H9 (cell line): Measurements from ENCODE around the gene RCAN2. TPM values are rescaled to one million over a fixed set of nuclear protein-coding genes. Genes with fewer than 3 reads are reported as not detected.

Experiments
- DNase-seq: peaks from one replicate; pipeline ENCODE4 v3.0.0-alpha.2; 2017
- H2AFZ ChIP-seq: one replicate; pipeline ENCODE4 v1.6.1; 2013; ENCODE audit warnings: mild to moderate bottlenecking, low read length, control low read depth, moderate library complexity
- H2AK5ac ChIP-seq: 2 replicates; pipeline ENCODE4 v1.6.1; 2013; ENCODE audit warnings: low read length, control low read depth, mixed read lengths; ENCODE audit not compliant: insufficient read length
- H2BK120ac ChIP-seq: one replicate; pipeline ENCODE4 v1.6.1; 2013; ENCODE audit warnings: low read depth, mild to moderate bottlenecking, low read length, control low read depth, inconsistent platforms; ENCODE audit not compliant: poor library complexity, severe bottlenecking
- H2BK12ac ChIP-seq: 2 replicates; pipeline ENCODE4 v1.6.1; 2013; ENCODE audit warnings: low read length, control low read depth, mixed read lengths, low read depth; ENCODE audit not compliant: insufficient read length
- H2BK15ac ChIP-seq: 2 replicates; pipeline ENCODE4 v1.6.1; 2013; ENCODE audit warnings: low read depth, low read length, control low read depth
- H2BK20ac ChIP-seq: one replicate; pipeline ENCODE4 v1.6.1; 2013; ENCODE audit warnings: low read depth, mild to moderate bottlenecking, low read length, control low read depth, inconsistent platforms; ENCODE audit not compliant: poor library complexity, severe bottlenecking
- H2BK5ac ChIP-seq: 2 replicates; pipeline ENCODE4 v1.6.1; 2013; ENCODE audit warnings: low read length, control low read depth, mixed read lengths; ENCODE audit not compliant: insufficient read length
- H3K14ac ChIP-seq: 2 replicates; pipeline ENCODE4 v1.6.1; 2013; ENCODE audit warnings: low read length, control low read depth; ENCODE audit not compliant: insufficient read depth
- H3K18ac ChIP-seq: 2 replicates; pipeline ENCODE4 v1.6.1; 2013; ENCODE audit warnings: low read depth, mild to moderate bottlenecking, mixed read lengths, low read length, control low read depth; ENCODE audit not compliant: insufficient read length
- H3K23ac ChIP-seq: 2 replicates; pipeline ENCODE4 v1.6.1; 2013; ENCODE audit warnings: low read length, control low read depth, mixed read lengths, low read depth; ENCODE audit not compliant: insufficient read length
- H3K23me2 ChIP-seq: 2 replicates; pipeline ENCODE4 v1.6.1; 2013; ENCODE audit warnings: low read depth, mild to moderate bottlenecking, mixed read lengths, low read length, control low read depth; ENCODE audit not compliant: insufficient read length, poor library complexity, severe bottlenecking
- H3K27ac ChIP-seq: 2 replicates; pipeline ENCODE4 v1.5.1; 2013; ENCODE audit warnings: low read length, control low read depth, mixed read lengths, low read depth; ENCODE audit not compliant: insufficient read length
- H3K27me3 ChIP-seq: 2 replicates; pipeline ENCODE4 v1.6.1; 2013; ENCODE audit warnings: low read length, control low read depth, inconsistent platforms; ENCODE audit not compliant: insufficient read depth
- H3K4ac ChIP-seq: 2 replicates; pipeline ENCODE4 v1.6.1; 2013; ENCODE audit warnings: low read depth, mild to moderate bottlenecking, control low read depth, inconsistent platforms, low read length, moderate library complexity
- H3K4me1 ChIP-seq: 2 replicates; pipeline ENCODE4 v1.6.1; 2013; ENCODE audit warnings: low read length, control low read depth, inconsistent platforms; ENCODE audit not compliant: insufficient read depth
- H3K4me2 ChIP-seq: 2 replicates; pipeline ENCODE4 v1.6.1; 2013; ENCODE audit warnings: low read length, control low read depth, mixed read lengths; ENCODE audit not compliant: insufficient read length, insufficient read depth
- H3K56ac ChIP-seq: 2 replicates; pipeline ENCODE4 v1.6.1; 2013; ENCODE audit warnings: low read depth, mild to moderate bottlenecking, mixed read lengths, low read length, control low read depth; ENCODE audit not compliant: insufficient read length
- H3K79me1 ChIP-seq: 2 replicates; pipeline ENCODE4 v1.6.1; 2013; ENCODE audit warnings: low read depth, mild to moderate bottlenecking, moderate library complexity, low read length, control low read depth, inconsistent platforms; ENCODE audit not compliant: insufficient read depth, poor library complexity, severe bottlenecking
- H3K79me2 ChIP-seq: 2 replicates; pipeline ENCODE4 v1.6.1; 2013; ENCODE audit warnings: low read length, control low read depth, inconsistent platforms; ENCODE audit not compliant: insufficient read depth
- H3K9ac ChIP-seq: 2 replicates; pipeline ENCODE4 v1.6.1; 2013; ENCODE audit warnings: low read length, control low read depth, mixed read lengths; ENCODE audit not compliant: insufficient read length; ENCODE audit errors: extremely low read depth
- H3K9me3 ChIP-seq: one replicate; pipeline ENCODE4 v1.6.1; 2013; ENCODE audit warnings: low read depth, low read length, inconsistent platforms; ENCODE audit not compliant: control insufficient read depth
- H3T11ph ChIP-seq: one replicate; pipeline ENCODE4 v1.6.1; 2013; ENCODE audit warnings: mild to moderate bottlenecking, low read length, control low read depth, inconsistent platforms
- H4K20me1 ChIP-seq: one replicate; pipeline ENCODE4 v1.6.1; 2013; ENCODE audit not compliant: control insufficient read depth, insufficient read length, insufficient read depth
- H4K5ac ChIP-seq: 2 replicates; pipeline ENCODE4 v1.6.1; 2013; ENCODE audit warnings: low read depth, mild to moderate bottlenecking, mixed read lengths, low read length, control low read depth; ENCODE audit not compliant: insufficient read length
- H4K8ac ChIP-seq: replicated peaks from 2 replicates; pipeline ENCODE4 v1.6.1; 2013; ENCODE audit warnings: low read length, control low read depth, mixed read lengths, low read depth; ENCODE audit not compliant: insufficient read length
- H4K91ac ChIP-seq: 2 replicates; pipeline ENCODE4 v1.6.1; 2013; ENCODE audit warnings: low read depth, mild to moderate bottlenecking, moderate library complexity, mixed read lengths, low read length, control low read depth; ENCODE audit not compliant: insufficient read length
- H3K27ac Mint-ChIP-seq, 3 experiments: 2 replicates in 2 of 3; 3 replicates in 1 of 3; pipeline ENCODE4 v1.8.0; 2020 to 2021; ENCODE audit warnings: mixed read lengths in 3 of 3, mild to moderate bottlenecking in 1 of 3, moderate library complexity in 1 of 3
- H3K27me3 Mint-ChIP-seq: 2 replicates; pipeline ENCODE4 v1.8.0; 2021; ENCODE audit warnings: low read depth, mild to moderate bottlenecking, moderate library complexity, mixed read lengths
- H3K36me3 Mint-ChIP-seq, 3 experiments: 2 replicates in 2 of 3; 3 replicates in 1 of 3; pipeline ENCODE4 v1.8.0; 2020 to 2021; ENCODE audit warnings: low read depth in 3 of 3, mixed read lengths in 3 of 3; ENCODE audit not compliant: insufficient read depth in 1 of 3
- H3K4me1 Mint-ChIP-seq, 2 experiments: 2 replicates each; pipeline ENCODE4 v1.8.0; 2020; ENCODE audit warnings: mixed read lengths in 2 of 2
- H3K4me3 Mint-ChIP-seq, 2 experiments: 2 replicates in 1 of 2; 3 replicates in 1 of 2; pipeline ENCODE4 v1.8.0; 2020 to 2021; ENCODE audit warnings: mild to moderate bottlenecking in 2 of 2, mixed read lengths in 2 of 2, moderate library complexity in 1 of 2
- H3K9me3 Mint-ChIP-seq, 2 experiments: 2 replicates in 1 of 2; 3 replicates in 1 of 2; pipeline ENCODE4 v1.8.0; 2020; ENCODE audit warnings: mild to moderate bottlenecking in 2 of 2, mixed read lengths in 2 of 2, moderate library complexity in 1 of 2
- CTCF ChIP-seq: fragments of 200-600 bp; sonication (generic); conservative IDR thresholded peaks from 3 replicates; pipeline ENCODE4 v1.8.0; 2021; ENCODE audit warnings: antibody characterized with exemption, mild to moderate bottlenecking
- WGBS: extraction: QIAGEN DNeasy Blood & Tissue Kit; methylation state at CpG from one replicate; pipeline ENCODE4 v1.1.7; 2013; ENCODE audit warnings: missing lambda C conversion rate, low lambda C conversion rate, mixed read lengths; ENCODE audit not compliant: insufficient read length; ENCODE audit errors: extremely low coverage; 5-methylcytosine and 5-hydroxymethylcytosine counted together
- total RNA-seq: library from RNA; stranded (reverse); gene quantifications from 2 replicates; pipeline ENCODE4 v1.2.1, GENCODE V29; 2021

Gene RCAN2
- total RNA-seq, 1 experiment from 2014 or later, result 3.0 TPM

GRCh38 chr6:46370622-46371021 is 120.6 kb downstream of the RCAN2 start:
- Histone ChIP-seq H4K8ac (no peak overlapping the region), H2BK5ac (no peak overlapping the region), H4K5ac (no peak overlapping the region), H3K23ac (no peak overlapping the region), H4K91ac (no peak overlapping the region), H3K4me1 (no peaks in the 10 kb centered on the region), H3K18ac (no peak overlapping the region), H3T11ph (no peak overlapping the region), H3K27ac (no peak overlapping the region), H3K14ac (no peak overlapping the region), H3K9me3 (no peaks in the 10 kb centered on the region), H3K9ac (no peak overlapping the region), H2AFZ (no peak overlapping the region), H3K56ac (no peak overlapping the region), H3K79me2 (no peaks in the 10 kb centered on the region), H2AK5ac (no peak overlapping the region), H3K4me2 (no peak overlapping the region), H2BK12ac (no peak overlapping the region), H3K4ac (no peak overlapping the region), H3K79me1 (no peaks in the 10 kb centered on the region), H2BK120ac (no peak overlapping the region), H2BK20ac (no peak overlapping the region), H3K27me3 (no peaks in the 10 kb centered on the region), H3K23me2 (no peaks in the 10 kb centered on the region), H2BK15ac (no peak overlapping the region), H4K20me1 (no peaks in the 10 kb centered on the region)
- DNase-seq, result no peak
- no CpG with 5 or more reads among the region's 1 CpG for WGBS
- no peaks in the 10 kb centered on the region for H3K36me3 Mint-ChIP-seq
- no peaks in the 10 kb centered on the region for H3K9me3 Mint-ChIP-seq
- no peak overlapping the region for H3K4me3 Mint-ChIP-seq
- H3K27me3 Mint-ChIP-seq, result no peaks in the 10 kb centered on the region
- H3K4me1 Mint-ChIP-seq, result no peaks in the 10 kb centered on the region
- H3K27ac Mint-ChIP-seq, result no peak overlapping the region; a peak in 1 of 7 replicates
- TF ChIP-seq CTCF, result no peak
